HL-60/S4 treated with retinoic acid at 250 ng/mL for 4 days and 3 days (cell line): ENCODE results near the gene FGGY.
"Not testable (repeated sequence)": the region's sequence is repeated elsewhere in the genome, so short reads cannot be mapped to it uniquely, and the experiment has no call there.

ENCODE experiments used
- in situ Hi-C: fragments of 300-500 bp; cut with MboI; formaldehyde crosslinking; loops from 2 replicates; pipeline ENCODE4 v1.7.0; 2022; ENCODE audit warnings: low sequenced_read_pairs

FGGY gene

DNA sequence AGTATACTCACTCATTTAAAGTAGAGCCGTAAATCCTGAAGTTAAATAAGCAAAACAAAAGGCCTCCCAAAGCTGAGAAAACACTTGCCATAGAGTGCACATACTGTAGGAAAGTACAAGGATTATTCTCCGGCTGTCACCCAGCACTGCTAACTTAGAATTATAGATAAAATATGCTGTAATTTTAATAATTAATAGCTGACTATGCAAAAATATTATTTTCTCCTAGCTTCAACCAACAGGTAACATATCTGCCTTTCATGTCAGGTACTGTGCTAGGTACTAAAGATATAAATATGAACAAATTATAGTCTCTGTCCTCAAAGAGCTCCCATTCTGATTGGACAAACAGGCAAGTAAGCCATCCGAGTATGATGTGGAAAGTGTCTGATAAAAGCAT, 233.2 kb downstream of the FGGY start:
- in situ Hi-C loops = no loop called here

DNA sequence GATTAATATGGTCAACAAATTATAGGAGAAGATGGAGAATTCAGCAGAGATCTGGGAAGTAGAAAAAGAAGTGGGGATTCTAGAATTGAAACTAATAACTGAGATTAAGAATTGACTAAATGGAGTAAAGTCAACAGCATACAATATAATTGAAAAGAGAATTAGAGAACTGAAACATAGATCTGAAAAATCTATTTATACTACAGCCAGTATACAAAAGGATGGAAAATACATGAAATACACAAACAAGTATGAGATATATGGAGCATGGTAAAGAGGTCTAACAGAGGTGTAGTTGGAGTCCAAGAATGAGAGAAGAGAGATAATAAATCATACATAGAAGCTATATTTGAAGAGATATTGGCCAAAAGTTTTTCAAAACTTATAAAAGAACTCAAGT, 235.2 kb downstream of the FGGY start:
- in situ Hi-C loops = no loop called here

DNA sequence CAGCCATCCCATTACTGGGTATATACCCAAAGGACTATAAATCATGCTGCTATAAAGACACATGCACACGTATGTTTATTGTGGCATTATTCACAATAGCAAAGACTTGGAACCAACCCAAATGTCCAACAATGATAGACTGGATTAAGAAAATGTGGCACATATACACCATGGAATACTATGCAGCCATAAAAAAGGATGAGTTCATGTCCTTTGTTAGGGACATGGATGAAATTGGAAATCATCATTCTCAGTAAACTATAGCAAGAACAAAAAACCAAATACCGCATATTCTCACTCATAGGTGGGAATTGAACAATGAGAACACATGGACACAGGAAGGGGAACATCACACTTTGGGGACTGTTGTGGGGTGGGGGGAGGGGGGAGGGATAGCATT, 241.6 kb downstream of the FGGY start:
- in situ Hi-C loops = not testable (repeated sequence)

DNA sequence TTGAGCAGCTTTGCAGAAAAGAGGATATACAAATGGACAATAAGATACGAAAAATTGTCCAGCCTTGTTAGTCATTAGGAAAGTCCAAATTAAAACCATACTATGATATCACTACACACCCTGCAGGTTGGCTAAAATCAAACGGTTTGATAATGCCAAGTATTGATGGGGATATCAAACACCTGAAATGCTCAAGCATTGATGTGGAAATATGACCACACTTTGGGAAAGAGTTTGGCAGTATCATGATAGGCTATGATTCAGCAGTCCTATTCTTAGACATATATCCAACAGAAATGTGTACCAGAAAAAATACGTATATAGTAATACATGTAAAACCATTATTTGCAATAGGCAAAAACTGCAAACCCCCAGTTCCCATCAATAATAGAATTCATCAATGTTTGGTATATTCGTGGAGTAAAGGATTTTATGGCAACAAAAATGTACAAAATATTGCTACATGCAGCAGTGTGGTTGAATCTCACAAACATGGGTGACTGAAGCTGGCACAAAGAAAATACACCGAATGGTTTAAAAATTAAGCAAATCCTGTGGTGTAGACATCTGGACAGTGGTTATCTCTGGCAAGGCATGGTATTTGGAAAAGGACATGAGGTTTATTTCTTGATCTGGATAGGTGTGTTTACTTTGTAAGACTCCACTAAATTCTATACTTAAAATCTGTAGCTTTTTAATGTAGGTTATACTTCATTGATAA, 243.2 kb downstream of the FGGY start:
- in situ Hi-C loops = no loop called here

DNA sequence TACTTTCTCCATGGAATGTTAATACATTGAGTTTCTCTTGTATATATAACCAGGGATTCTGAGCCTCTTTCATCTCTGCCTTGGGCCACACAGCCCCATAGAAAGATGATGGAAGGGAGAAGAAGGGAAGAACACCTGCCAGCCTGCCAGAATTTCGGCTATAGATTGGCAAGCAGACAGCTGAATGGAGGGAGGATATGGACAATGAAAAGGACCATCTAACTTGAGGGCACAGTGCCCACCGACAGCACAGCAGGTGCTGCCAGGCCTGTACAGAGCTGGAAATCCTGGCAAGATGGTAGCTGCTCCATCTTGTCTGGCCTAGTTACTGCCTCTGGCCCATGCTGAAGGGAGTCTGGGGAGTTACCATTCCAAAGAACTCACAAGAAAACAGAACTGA, 244.3 kb downstream of the FGGY start:
- in situ Hi-C loops = no loop called here

DNA sequence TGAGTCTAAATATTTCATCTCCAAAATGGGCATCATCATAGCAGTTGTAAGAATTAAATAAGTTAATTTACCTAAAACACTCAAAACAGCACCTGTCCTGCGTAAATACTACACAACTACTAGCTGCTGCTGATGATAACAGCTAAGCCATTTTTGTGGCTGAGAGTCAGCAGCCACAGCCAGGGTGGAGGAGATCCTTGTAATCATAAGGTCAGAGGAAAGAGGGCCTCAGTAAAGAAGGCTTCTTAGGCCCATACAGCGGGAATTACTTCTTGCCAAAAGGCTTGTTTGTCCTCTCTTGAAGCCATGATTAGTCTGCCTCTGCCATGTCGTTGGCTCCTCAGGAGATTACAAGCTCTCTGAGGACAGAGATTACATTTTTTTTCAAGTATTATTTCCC, 245.0 kb downstream of the FGGY start:
- in situ Hi-C loops = no loop called here

DNA sequence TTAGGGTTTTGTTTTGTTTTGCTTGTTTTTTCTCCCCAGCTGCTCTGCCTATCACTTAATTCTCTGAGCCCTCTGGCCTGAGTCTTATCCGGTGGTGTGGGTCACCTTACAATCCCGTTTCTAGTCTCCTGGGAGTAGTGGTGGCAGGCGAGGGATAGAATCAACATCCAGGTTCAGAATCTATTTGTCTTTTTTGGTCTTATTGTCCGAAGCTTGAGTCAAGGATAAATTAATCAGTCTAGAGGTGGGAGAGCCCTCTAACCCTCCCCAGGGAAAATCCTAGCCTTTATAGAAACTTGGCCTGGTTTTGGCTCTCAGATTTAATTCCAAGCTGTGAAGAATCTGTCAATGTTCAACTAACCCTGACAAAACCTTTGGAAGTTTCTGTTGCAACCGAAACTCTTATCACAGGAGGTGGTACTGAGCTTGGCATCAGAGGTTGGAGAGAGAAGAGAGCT, 246.3 kb downstream of the FGGY start:
- in situ Hi-C loops = no loop called here

DNA sequence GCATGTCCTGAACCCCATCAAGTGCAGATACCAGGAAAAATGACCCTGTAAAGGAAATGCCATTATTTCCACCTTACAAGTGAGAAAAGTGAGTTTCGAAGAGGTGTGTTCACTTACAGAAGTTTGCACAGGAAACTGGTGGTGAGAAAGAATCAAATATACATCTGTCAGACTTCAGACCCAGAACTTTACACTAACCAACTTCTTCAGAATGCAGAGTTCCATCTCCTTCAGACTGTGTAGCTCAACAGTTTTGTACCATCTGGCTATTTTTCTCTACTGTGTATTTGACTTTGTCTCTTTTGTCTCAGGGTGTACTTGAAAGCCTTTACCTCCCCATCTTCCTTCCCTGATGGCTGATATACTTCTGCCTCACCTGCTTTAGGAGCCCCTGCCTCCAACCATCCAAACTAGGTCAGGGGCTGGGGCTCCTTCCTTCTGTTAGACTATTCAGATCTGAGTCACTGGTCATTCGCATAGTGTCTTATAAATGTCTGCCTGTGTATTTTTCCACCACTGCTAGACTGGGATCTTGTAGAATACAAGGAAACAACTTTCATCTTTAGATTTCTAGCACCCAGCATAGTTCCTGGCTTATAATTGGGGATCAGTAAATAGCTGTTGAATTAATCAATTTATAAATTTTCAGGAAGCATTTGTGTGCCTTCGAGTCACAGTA, 247.9 kb downstream of the FGGY start:
- in situ Hi-C loops = no loop called here

DNA sequence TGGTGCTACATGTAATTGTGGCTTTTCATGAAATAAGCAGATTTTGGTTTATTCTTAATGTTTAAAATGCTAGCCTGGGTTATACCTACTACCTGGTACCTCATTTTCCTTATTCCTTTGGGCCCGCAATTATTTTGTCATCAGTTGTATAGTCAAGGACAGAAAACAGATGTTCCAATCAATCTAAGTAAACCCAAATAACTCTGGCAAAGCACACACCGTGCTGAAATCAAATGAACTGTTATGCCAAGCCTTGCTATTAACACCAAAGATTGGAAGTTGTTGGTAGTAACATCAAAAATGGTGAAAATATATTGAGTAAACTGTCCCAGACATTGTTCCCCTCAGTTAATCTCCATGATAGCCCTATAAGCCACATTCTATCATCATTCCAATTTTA, 248.9 kb downstream of the FGGY start:
- in situ Hi-C loops = no loop called here

DNA sequence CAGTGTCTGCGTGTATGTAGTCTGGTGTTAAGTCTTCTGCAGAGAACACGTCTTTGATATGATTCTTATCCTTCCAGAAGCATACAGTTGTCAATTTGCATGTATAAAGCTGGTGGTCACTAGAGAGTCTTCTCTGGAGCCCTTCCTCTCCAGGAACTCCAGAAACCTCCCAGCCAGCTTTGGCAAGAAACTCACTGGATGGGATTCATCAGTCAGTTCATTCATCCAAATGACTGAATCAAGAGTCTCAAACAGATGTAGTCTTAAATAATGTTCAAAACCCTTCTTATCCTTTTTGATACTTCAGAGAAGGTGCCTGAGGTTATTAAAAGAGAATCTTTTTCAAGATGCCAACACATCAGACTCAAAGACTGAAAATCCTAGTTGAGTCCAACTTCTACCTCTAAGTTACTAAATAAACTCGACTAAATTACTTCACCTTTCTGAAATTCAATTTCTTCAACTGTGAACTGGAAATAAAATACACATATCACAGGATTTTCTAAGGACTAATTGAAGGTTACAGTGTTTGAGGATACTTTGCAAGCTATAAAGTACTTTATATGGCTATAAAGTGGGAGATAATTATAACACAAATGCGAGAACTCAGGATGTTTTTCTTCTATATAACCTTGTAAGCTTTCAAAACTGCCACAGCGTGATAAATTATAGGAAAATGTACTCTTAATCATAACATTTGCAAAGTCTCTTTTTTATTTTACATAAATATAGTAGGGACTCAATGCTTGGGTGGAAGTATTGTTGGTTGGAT, 252.4 kb downstream of the FGGY start:
- in situ Hi-C loops = no loop called here

DNA sequence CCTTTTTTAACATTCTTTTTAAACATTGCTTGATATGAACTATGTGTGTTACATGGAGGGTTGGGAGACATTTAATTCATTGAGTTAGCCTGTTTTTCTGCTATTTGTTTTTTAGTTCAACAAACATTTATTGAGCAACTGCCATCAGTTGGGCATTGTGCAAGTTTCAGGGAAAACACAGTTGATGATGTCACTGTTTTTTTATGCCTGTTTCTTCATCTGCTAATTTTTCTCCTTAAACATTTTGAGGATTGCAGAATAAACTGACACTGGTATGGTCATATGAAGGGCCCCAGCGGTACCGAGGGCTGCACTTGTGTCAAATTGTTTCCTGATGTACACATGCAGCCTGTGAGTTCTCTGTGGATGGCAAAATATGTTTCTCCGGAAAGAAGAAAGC, 253.0 kb downstream of the FGGY start:
- in situ Hi-C loops = no loop called here

DNA sequence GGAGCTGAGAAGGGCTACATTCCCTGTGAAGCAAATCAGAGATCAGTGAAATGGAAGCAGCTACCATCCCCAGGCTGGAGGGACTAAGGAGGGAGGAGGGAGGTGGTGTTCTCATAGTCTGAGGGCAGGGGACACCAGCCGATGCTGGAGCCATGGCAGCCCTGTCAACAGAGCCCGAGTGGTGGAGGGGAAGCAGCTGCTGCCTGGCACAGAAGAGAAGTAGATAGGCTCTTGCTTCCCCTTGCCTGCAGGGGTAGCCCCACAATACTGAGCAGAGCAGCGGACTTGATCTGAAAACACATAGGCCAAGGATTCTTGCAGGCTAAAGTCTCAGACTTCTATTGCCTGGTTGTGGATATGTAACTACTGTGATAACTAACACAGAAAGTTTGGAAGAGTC, 255.1 kb downstream of the FGGY start:
- in situ Hi-C loops = no loop called here

DNA sequence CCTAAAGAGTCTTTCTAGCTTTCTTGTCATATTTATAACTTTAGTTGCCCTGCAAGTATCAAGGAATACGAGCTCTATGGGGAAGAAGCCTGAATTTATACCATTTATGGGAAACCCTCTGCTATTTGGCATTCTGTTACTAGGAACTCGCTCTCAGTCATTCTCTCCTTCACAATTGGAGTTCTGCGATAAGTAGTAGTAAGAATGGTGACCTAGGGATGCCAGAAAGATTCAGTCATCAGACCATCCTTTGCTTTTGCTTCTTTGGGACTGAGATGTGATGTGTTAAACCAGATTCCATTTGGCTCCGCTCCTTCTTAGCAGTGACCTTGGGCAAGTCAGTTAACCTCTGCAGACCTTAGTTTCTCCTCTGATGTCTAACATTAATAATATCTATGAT, 256.5 kb downstream of the FGGY start:
- in situ Hi-C loops = no loop called here

DNA sequence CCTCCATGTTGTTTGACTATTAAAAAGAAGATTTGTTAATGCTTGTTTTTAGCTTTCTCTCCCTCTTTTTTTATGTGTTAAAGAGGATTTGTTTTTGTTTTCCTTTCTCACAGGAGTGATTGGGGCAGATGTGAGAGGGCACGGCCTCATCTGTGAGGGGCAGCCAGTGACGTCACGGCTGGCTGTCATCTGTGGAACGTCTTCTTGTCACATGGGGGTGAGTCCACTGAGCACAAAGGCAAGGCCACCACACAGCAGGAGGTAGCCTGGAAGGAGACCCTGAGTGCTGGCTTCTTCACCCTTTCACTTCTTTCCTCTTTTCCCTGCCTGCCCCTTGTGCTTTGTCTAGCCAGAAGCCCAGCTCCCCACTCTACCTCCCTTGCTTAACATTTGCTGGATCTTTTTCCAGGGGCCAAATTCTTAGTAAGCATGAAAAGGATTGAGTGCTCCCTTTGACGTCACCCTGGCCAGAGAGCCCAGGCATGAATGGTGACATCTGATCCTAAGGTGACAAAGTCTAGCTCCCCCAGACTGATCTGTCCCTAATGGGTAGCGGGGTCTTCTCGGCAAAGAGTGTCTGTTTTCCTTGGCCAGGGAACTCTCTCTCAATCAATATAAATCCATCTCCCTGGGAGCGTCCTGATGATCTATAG, 257.2 kb downstream of the FGGY start:
- in situ Hi-C loops = no loop called here

DNA sequence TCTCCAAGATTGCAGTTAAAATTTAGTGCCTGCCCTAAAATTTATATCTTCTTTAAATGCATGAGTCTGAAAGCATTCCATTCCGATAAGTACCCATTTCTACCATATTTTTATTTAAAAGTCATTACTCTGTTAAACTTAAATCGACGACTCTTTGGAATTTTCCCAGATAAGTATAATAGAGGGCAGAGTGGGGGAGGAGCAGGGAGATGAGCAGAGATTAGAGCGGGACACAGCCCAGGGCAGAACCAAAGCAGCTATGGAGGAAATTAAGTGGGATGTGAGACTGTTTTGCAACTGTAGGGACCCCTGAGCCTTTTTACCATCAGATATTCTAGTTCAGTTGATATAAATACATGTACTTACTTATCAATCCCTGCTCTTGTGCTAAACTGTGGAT, 257.9 kb downstream of the FGGY start:
- in situ Hi-C loops = no loop called here

DNA sequence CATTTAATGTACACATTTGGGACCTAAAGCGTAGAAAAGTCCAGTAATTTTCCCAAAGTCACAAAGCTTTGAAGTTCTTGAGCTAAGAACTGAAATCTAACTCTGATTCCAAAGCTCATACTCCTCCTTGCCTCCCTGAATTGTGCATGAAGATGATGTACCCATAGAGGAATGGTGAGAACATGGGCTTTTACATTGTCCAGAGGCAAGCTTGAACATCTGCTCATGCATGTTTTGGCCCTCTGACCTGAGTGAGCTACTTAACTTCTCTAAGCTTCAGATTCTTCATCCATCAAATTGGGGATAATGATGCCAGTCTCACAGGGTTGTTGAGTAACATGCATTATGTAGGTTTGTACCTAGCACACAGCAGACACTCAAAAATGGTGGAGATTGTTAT, 259.5 kb downstream of the FGGY start:
- in situ Hi-C loops = no loop called here

DNA sequence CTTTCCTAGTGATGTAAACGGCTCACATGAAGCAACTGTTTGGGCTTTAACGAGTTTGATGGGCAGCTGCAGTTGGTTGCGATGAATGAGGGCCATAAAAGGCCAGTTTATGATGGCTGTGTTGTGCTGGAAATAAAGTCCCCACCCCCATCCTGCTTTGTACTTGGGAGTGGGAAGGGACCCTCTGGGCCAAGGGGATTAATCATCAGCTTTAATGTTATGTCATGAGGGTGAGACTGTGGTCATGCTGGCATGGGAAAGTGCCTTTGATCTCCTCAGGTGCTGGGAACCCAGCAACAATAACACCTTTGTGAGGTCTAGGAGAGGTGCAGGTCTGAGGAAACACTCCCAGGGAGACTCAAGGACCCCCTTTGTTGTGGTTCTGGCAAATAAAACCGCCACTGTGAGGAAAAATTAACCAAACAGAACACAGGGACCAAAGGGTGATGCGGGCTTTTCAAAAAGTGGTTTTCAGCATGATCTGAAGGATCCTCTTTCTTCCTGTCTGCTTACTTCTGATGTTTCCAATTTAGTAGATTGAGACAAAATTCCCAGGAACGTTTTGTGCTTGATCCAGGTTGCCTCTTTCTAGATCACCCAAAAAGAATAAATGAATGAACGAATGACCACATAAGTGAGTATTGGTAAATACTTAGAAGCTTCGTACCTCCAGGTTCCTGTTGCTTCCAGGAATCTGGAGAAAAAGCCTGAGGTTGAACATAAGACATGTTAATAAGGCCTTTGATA, 260.1 kb downstream of the FGGY start:
- in situ Hi-C loops = no loop called here

DNA sequence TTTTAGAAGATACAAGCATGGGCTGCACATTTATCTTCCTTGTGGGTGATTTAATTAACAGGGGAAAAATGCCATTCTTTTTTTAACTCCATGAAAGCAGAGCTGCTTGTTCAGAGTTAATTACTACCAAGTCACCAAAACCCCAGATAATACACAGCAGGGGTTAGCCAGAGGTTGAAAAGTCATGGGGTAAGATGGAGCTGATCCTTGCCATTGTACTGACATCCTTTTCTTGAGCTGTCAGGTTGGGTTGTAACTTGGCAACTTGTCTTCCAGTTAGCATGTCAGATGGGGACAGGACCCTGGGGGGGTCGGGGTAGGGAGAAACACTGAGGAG, 260.6 kb downstream of the FGGY start:
- in situ Hi-C loops = no loop called here

DNA sequence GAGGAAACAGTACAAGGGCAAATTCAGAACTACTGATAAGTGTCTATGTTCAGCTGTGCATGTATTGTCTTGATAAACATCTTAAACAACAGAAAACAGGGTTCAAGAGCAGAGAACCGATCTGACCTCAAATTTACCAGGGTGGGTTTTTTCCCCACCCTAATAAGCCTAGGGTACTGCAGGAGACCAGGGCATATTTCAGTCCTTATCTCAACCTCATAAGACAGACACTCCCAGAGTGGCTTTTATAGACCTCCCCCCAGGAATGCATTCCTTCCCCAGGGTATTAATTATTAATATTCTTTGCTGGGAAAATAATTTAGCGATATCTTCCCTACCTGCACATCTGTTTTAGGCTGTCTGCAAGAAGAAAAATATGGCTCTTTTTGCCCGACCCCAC, 261.7 kb downstream of the FGGY start:
- in situ Hi-C loops = not testable (repeated sequence)

DNA sequence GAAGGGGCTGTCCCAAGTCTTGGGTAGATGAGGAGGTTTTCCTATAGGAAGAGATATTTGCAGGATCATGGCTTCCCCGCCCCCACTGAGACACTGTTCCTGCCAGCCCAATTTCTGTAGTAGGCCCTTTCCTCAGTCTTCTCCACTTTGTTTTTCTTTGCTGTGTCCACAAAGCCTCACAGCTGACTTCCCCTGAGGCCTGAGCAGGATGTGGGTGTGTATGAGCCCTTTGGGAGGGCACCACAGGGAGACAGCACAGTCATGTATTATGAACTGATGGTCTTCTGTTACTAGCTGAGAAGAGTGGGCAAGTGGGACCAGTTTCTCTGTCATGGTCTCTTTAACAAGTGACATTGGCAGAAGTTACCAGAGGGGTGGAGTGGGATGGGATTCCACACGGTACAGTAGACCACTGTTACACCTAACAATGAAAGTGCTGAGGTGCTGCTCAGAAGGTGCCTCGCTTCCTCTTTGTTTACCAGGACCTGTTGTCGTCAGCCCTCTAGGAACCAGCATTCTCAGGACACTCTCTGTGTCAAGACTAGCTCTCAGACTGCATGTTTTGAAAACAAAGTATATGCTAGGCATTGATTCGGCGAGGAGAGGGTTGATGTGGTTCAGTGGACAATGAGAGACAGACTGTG, 264.0 kb downstream of the FGGY start:
- in situ Hi-C loops = no loop called here
